B cell (primary cell): ENCODE measurements around the gene C15orf62. TPM values are rescaled to one million over a fixed set of nuclear protein-coding genes. Genes with fewer than 3 reads are reported as not detected.

Experiments used
- ATAC-seq: fragments of 200-7000 bp; cut with Tn5 transposase; one replicate; pipeline ENCODE4 v1.10.0; 2021; ENCODE audit warnings: low read depth, mild to moderate bottlenecking, moderate number of reproducible peaks, moderate library complexity
- CTCF ChIA-PET: fragments of 350-600 bp; sonication (Branson Sonifier 250); formaldehyde crosslinking; loops from one replicate; lab custom pipeline; 2021; ENCODE audit warnings: antibody characterized with exemption, inconsistent platforms; lab: Charles Lee
- POLR2A ChIA-PET: fragments of 350-600 bp; sonication (Branson Sonifier 250); formaldehyde crosslinking; loops from one replicate; lab custom pipeline; 2021; ENCODE audit warnings: antibody characterized with exemption; lab: Charles Lee
- DNase-seq: peaks from one replicate; pipeline ENCODE4 v3.0.0; 2013
- H2AFZ ChIP-seq: 2 replicates; pipeline ENCODE4 v1.6.1; 2012; ENCODE audit warnings: mild to moderate bottlenecking, low read depth, low read length; ENCODE audit not compliant: insufficient read depth, poor library complexity, severe bottlenecking
- H3K27ac ChIP-seq, 2 donors: 1 replicate in 1 of 2; 2 replicates in 1 of 2; pipeline ENCODE4 v1.5.1; 2012 to 2013; ENCODE audit warnings: low read length in 2 of 2, mild to moderate bottlenecking in 2 of 2, moderate library complexity in 1 of 2
- H3K27me3 ChIP-seq, 4 experiments: fragments of 200-600 bp in 1 of 4; sonication (generic) in 1 of 4; replicated peaks in 1 of 4; 1 replicate in 2 of 4; 2 replicates in 2 of 4; pipeline versions ENCODE4 v1.6.1 to v1.7.0; 2013 to 2016; ENCODE audit warnings: low read length in 3 of 4, mild to moderate bottlenecking in 2 of 4, mixed read lengths in 1 of 4, moderate library complexity in 1 of 4; ENCODE audit not compliant: insufficient read depth in 4 of 4, control insufficient read depth in 3 of 4; ENCODE audit errors: control extremely low read depth in 1 of 4
- H3K36me3 ChIP-seq, 2 experiments: replicated peaks in 1 of 2; 1 replicate in 1 of 2; 2 replicates in 1 of 2; pipeline versions ENCODE4 v1.6.1 to v1.7.1; 2013; ENCODE audit warnings: low read length in 1 of 2; ENCODE audit not compliant: insufficient read depth in 2 of 2, control insufficient read depth in 1 of 2; ENCODE audit errors: control extremely low read depth in 1 of 2, extremely low read depth in 1 of 2
- H3K4me1 ChIP-seq, 2 donors: fragments of 200-600 bp in 1 of 2; sonication (generic) in 1 of 2; 1 replicate in 1 of 2; 2 replicates in 1 of 2; pipeline versions ENCODE4 v1.5.1 to v1.6.1; 2013 to 2017; ENCODE audit warnings: low read length in 2 of 2; ENCODE audit not compliant: control insufficient read depth in 2 of 2, insufficient read depth in 2 of 2
- H3K4me2 ChIP-seq: replicated peaks from 2 replicates; pipeline ENCODE3; 2012; ENCODE audit warnings: mild to moderate bottlenecking, low read depth, low read length; ENCODE audit not compliant: poor library complexity, severe bottlenecking
- H3K4me3 ChIP-seq, 5 experiments: fragments of 200-600 bp in 1 of 5; sonication (generic) in 1 of 5; 1 replicate in 3 of 5; 2 replicates in 2 of 5; pipeline versions ENCODE4 v1.5.1 to v1.7.0; 2011 to 2016; ENCODE audit warnings: low read length in 4 of 5, mild to moderate bottlenecking in 4 of 5, low read depth in 2 of 5, control low read depth in 1 of 5, moderate library complexity in 1 of 5; ENCODE audit not compliant: insufficient read depth in 1 of 5; ENCODE audit errors: control extremely low read depth in 1 of 5, extremely low read depth in 1 of 5
- H3K79me2 ChIP-seq: fragments of 200-600 bp; sonication (generic); one replicate; pipeline ENCODE4 v1.6.0; 2016; ENCODE audit warnings: low read length; ENCODE audit not compliant: control insufficient read depth, insufficient read depth
- H3K9ac ChIP-seq: fragments of 200-600 bp; sonication (generic); 2 replicates; pipeline ENCODE4 v1.6.1; 2017; ENCODE audit warnings: mild to moderate bottlenecking, low read length, moderate library complexity
- H3K9me3 ChIP-seq, 3 donors: one replicate each; pipeline versions ENCODE4 v1.6.1 to v1.7.1; 2013; ENCODE audit warnings: low read length in 2 of 3; ENCODE audit not compliant: control insufficient read depth in 2 of 3, insufficient read depth in 1 of 3; ENCODE audit errors: control extremely low read depth in 1 of 3
- H4K20me1 ChIP-seq: 2 replicates; pipeline ENCODE4 v1.6.0; 2012; ENCODE audit warnings: mild to moderate bottlenecking, low read length; ENCODE audit not compliant: insufficient read depth, control insufficient read depth, poor library complexity, severe bottlenecking
- H3K27ac Mint-ChIP-seq: one replicate; pipeline ENCODE4 v1.8.0; 2021; ENCODE audit warnings: mixed read lengths
- H3K27me3 Mint-ChIP-seq: one replicate; pipeline ENCODE4 v1.8.0; 2021; ENCODE audit warnings: mixed read lengths
- H3K4me1 Mint-ChIP-seq: one replicate; pipeline ENCODE4 v1.8.0; 2021; ENCODE audit warnings: mixed read lengths
- H3K4me3 Mint-ChIP-seq: one replicate; pipeline ENCODE4 v1.8.0; 2021; ENCODE audit warnings: mixed read lengths
- H3K9me3 Mint-ChIP-seq: one replicate; pipeline ENCODE4 v1.8.0; 2022; ENCODE audit warnings: mixed read lengths; ENCODE audit not compliant: insufficient read depth
- CTCF ChIP-seq: fragments of 200-600 bp; IDR thresholded peaks from one replicate; pipeline ENCODE4 v1.8.0; 2022; ENCODE audit warnings: antibody characterized with exemption, mild to moderate bottlenecking
- EZH2 ChIP-seq: IDR thresholded peaks from 2 replicates; pipeline ENCODE4 v1.6.1; 2012; ENCODE audit warnings: borderline replicate concordance, low read depth, mild to moderate bottlenecking, moderate library complexity, low read length; ENCODE audit not compliant: insufficient read depth, poor library complexity, severe bottlenecking
- WGBS: methylation state at CpG from one replicate; pipeline ENCODE4 v1.1.5; 2013; ENCODE audit warnings: missing lambda C conversion rate; ENCODE audit not compliant: insufficient coverage; 5-methylcytosine and 5-hydroxymethylcytosine counted together
- intact Hi-C: fragments of 100-400 bp; cut with micrococcal nuclease; formaldehyde crosslinking; loops from one replicate; pipeline ENCODE4 v1.10.0; 2022
- polyA plus RNA-seq: library from polyadenylated mRNA; depleted of rRNA; stranded (reverse); fragments of >200 nt; gene quantifications from 2 replicates; pipeline ENCODE4 v1.2.3, GENCODE V29; 2012
- total RNA-seq, 2 donors: library from RNA; stranded (reverse); fragments of 120-200 nt in 1 of 2; gene quantifications; 1 replicate in 1 of 2; 2 replicates in 1 of 2; pipeline versions ENCODE4 v1.2.3 to v1.2.4, GENCODE V29; 2013 to 2022

Gene C15orf62
- total and polyA plus RNA-seq, 2 donors (not counting 1 experiment from before 2014, with no cell fraction given) = 0.30 to 9.5 TPM

- DNase-seq (no peak), ATAC-seq (no peak)
- Histone ChIP-seq H3K27ac (no peak overlapping the region), H3K4me3 (no peak overlapping the region), H4K20me1 (peaks cover 26% of the 10 kb centered on the region), H3K79me2 (peaks cover 58% of the 10 kb centered on the region), H3K4me1 (peaks cover 8 to 11% of the 10 kb centered on the region in 2 donors), H3K4me2 (no peak overlapping the region), H3K36me3 (peaks cover 2 to 11% of the 10 kb centered on the region in 2 experiments), H3K9ac (no peak overlapping the region), H2AFZ (no peak overlapping the region), H3K9me3 (no peaks in the 10 kb centered on the region), H3K27me3 (no peaks in the 10 kb centered on the region)
- H3K27ac Mint-ChIP-seq = no peak overlapping the region
- peaks cover 16% of the 10 kb centered on the region for H3K4me1 Mint-ChIP-seq
- ChIA-PET POLR2A (no interaction called here), CTCF (interaction anchor here (0.9 to 2.4 kb wide), 3 partner anchors 11 to 200 kb away, joined by 3 to 7 read pairs (median 3); no protein-coding TSS in a partner anchor)
- no peaks in the 10 kb centered on the region for H3K27me3 Mint-ChIP-seq
- no peaks in the 10 kb centered on the region for H3K9me3 Mint-ChIP-seq
- WGBS = 96% methylated on average over 4 of the region's 6 CpGs
- no peak overlapping the region for H3K4me3 Mint-ChIP-seq
- intact Hi-C loops = no loop called here
- TF ChIP-seq CTCF (no peak), EZH2 (no peak)
Observed at GRCh38 chr15:40787991-40788390, 18.2 kb downstream of the C15orf62 start.

- Mint-ChIP-seq H3K27me3 (no peaks in the 10 kb centered on the region), H3K4me3 (no peak overlapping the region), H3K4me1 (peaks cover 16% of the 10 kb centered on the region), H3K27ac (no peak overlapping the region), H3K9me3 (no peaks in the 10 kb centered on the region)
- no peak overlapping the region for H3K4me2 ChIP-seq
- H3K9me3 ChIP-seq = no peaks in the 10 kb centered on the region
- ChIA-PET CTCF (no interaction called here), POLR2A (no interaction called here)
- DNase-seq (no peak), ATAC-seq (no peak)
- no peak overlapping the region for H3K4me3 ChIP-seq
- peaks cover 8 to 11% of the 10 kb centered on the region in 2 donors for H3K4me1 ChIP-seq
- H2AFZ ChIP-seq = no peak overlapping the region
- peaks cover 2 to 18% of the 10 kb centered on the region in 2 experiments for H3K36me3 ChIP-seq
- intact Hi-C loops = no loop called here
- 92% methylated on average over 5 of the region's 5 CpGs for WGBS
- H4K20me1 ChIP-seq = peaks cover 22% of the 10 kb centered on the region
- no peak for TF ChIP-seq EZH2
- no peak for TF ChIP-seq CTCF
- no peak overlapping the region for H3K9ac ChIP-seq
- no peak overlapping the region for H3K27ac ChIP-seq
- H3K79me2 ChIP-seq = peaks cover 58% of the 10 kb centered on the region
- no peaks in the 10 kb centered on the region for H3K27me3 ChIP-seq
Observed at GRCh38 chr15:40789119-40789518, 19.3 kb downstream of the C15orf62 start.
